BE2C (cell line): ENCODE results near the gene PPP6C.

Experiments
- DNase-seq: peaks from one replicate; pipeline ENCODE4 v3.0.0-alpha.2; 2020
- H3K27me3 ChIP-seq: fragments of 250-450 bp; sonication (Bioruptor Pico); 2 replicates; pipeline ENCODE4 v1.5.1; 2020; ENCODE audit warnings: mild to moderate bottlenecking
- H3K36me3 ChIP-seq: fragments of 250-450 bp; sonication (Bioruptor Pico); 2 replicates; pipeline ENCODE4 v1.5.1; 2020; ENCODE audit warnings: mild to moderate bottlenecking
- H3K4me1 ChIP-seq: fragments of 250-450 bp; sonication (Bioruptor Pico); 2 replicates; pipeline ENCODE4 v1.5.1; 2020
- H3K4me3 ChIP-seq: 2 replicates; pipeline ENCODE4 v1.5.1; 2011; ENCODE audit warnings: low read depth, low read length
- H3K9me3 ChIP-seq: fragments of 250-450 bp; sonication (Bioruptor Pico); 2 replicates; pipeline ENCODE4 v1.5.1; 2020
- CTCF ChIP-seq: IDR thresholded peaks from 2 replicates; pipeline ENCODE4 v1.5.1; 2012; ENCODE audit warnings: mild to moderate bottlenecking, low read depth, low read length

Gene PPP6C

GRCh38 chr9:125140576-125140975, 49.0 kb downstream of the PPP6C start:
- no peaks in the 10 kb centered on the region for H3K9me3 ChIP-seq
- H3K4me3 ChIP-seq: no peak overlapping the region
- no peak for DNase-seq
- H3K27me3 ChIP-seq: no peaks in the 10 kb centered on the region
- no peaks in the 10 kb centered on the region for H3K4me1 ChIP-seq
- no peak for TF ChIP-seq CTCF
- peaks cover 10% of the 10 kb centered on the region for H3K36me3 ChIP-seq

GRCh38 chr9:125137200-125137599, 52.4 kb downstream of the PPP6C start:
- TF ChIP-seq CTCF: no peak
- Histone ChIP-seq H3K4me1 (no peaks in the 10 kb centered on the region), H3K4me3 (no peak overlapping the region), H3K9me3 (no peaks in the 10 kb centered on the region), H3K27me3 (no peaks in the 10 kb centered on the region), H3K36me3 (peaks cover 10% of the 10 kb centered on the region)
- DNase-seq: no peak

- no peaks in the 10 kb centered on the region for H3K27me3 ChIP-seq
- no peaks in the 10 kb centered on the region for H3K4me1 ChIP-seq
- no peak overlapping the region for H3K4me3 ChIP-seq
- TF ChIP-seq CTCF: no peak
- DNase-seq: no peak
- H3K36me3 ChIP-seq: no peaks in the 10 kb centered on the region
- no peaks in the 10 kb centered on the region for H3K9me3 ChIP-seq
These were observed 54.6 kb downstream of the PPP6C start for GRCh38 chr9:125134976-125135375.

- Histone ChIP-seq H3K9me3 (no peaks in the 10 kb centered on the region), H3K36me3 (no peaks in the 10 kb centered on the region), H3K27me3 (no peaks in the 10 kb centered on the region), H3K4me1 (no peaks in the 10 kb centered on the region), H3K4me3 (no peak overlapping the region)
- no peak for TF ChIP-seq CTCF
- no peak for DNase-seq
These were observed 55.9 kb downstream of the PPP6C start for GRCh38 chr9:125133403-125134329.

- H3K4me3 ChIP-seq: no peak overlapping the region
These were observed 57.8 kb downstream of the PPP6C start for GRCh38 chr9:125131778-125132177.

More at GRCh38 chr9:125131778-125132177, 57.8 kb downstream of the PPP6C start:
- no peak for DNase-seq
- no peaks in the 10 kb centered on the region for H3K9me3 ChIP-seq
- H3K4me1 ChIP-seq: no peaks in the 10 kb centered on the region
- H3K27me3 ChIP-seq: no peaks in the 10 kb centered on the region
- TF ChIP-seq CTCF: no peak
- no peaks in the 10 kb centered on the region for H3K36me3 ChIP-seq
